HCT116 (cell line): ENCODE results near the gene ST6GALNAC4. TPM values are rescaled to one million over a fixed set of nuclear protein-coding genes. Genes with fewer than 3 reads are reported as not detected.

Experiments
- ATAC-seq: fragments of 200-7000 bp; cut with Tn5 transposase; 2 replicates; pipeline ENCODE4 v1.9.1; 2020; ENCODE audit warnings: mild to moderate bottlenecking, moderate library complexity
- BruUV-seq: library from RNA; stranded (reverse); fragments of 400-500 nt; replicated peaks from 2 replicates; lab custom pipeline; 2021; lab: Mats Ljungman, UMichigan
- CTCF ChIA-PET: fragments of 300-600 bp; sonication (Branson Sonifier 250); formaldehyde crosslinking; loops from one replicate; lab custom pipeline; 2021; ENCODE audit warnings: antibody characterized with exemption; lab: Charles Lee
- POLR2A ChIA-PET: fragments of 300-600, 350-600 bp; sonication (Branson Sonifier 250); formaldehyde crosslinking; loops from one replicate; lab custom pipeline; 2021; ENCODE audit warnings: antibody characterized with exemption; lab: Charles Lee
- RAD21 ChIA-PET, 2 experiments: fragments of 300-600 bp; sonication (Branson Sonifier 250); formaldehyde crosslinking; loops; one replicate each; lab custom pipeline; 2023; ENCODE audit warnings: low total read pairs in 2 of 2; ENCODE audit not compliant: uncharacterized antibody in 2 of 2, unreplicated experiment in 2 of 2, low non-redundant PET in 1 of 2; lab: Charles Lee
- DNase-seq: peaks from one replicate; pipeline ENCODE4 v3.0.0-alpha.2; 2010; ENCODE audit warnings: low read depth, low spot score
- H2AFZ ChIP-seq: fragments of 200-600 bp; shearing (Covaris generic), sonication (generic); 2 replicates; pipeline ENCODE4 v1.6.1; 2017; ENCODE audit warnings: low read depth, mixed run types, mixed read lengths, antibody characterized with exemption, low read length; ENCODE audit not compliant: poor library complexity, severe bottlenecking
- H3K27ac ChIP-seq: 2 replicates; pipeline ENCODE4 v1.5.1; 2012; ENCODE audit warnings: low read depth, low read length
- H3K27me3 ChIP-seq: fragments of 200-600 bp; sonication (generic); 2 replicates; pipeline ENCODE4 v1.6.1; 2016; ENCODE audit warnings: mixed run types, low read length, mixed read lengths; ENCODE audit not compliant: insufficient read depth
- H3K36me3 ChIP-seq, 2 experiments: fragments of 200-500 bp in 1 of 2; fragments of 200-600 bp in 1 of 2; sonication (Bioruptor generic) in 1 of 2; sonication (generic) in 1 of 2; 2 replicates each; pipeline versions ENCODE4 v1.5.1 to v1.6.1; 2014 to 2016; ENCODE audit warnings: low read length in 2 of 2, inconsistent platforms in 1 of 2, mixed read lengths in 1 of 2, mixed run types in 1 of 2; ENCODE audit not compliant: insufficient read depth in 2 of 2, control insufficient read depth in 1 of 2
- H3K4me1 ChIP-seq, 2 experiments: fragments of 200-600 bp in 1 of 2; sonication (generic) in 1 of 2; 2 replicates each; pipeline versions ENCODE4 v1.5.1 to v1.6.1; 2012 to 2017; ENCODE audit warnings: low read length in 2 of 2, inconsistent platforms in 1 of 2, mild to moderate bottlenecking in 1 of 2, mixed read lengths in 1 of 2, mixed run types in 1 of 2, moderate library complexity in 1 of 2; ENCODE audit not compliant: insufficient read depth in 2 of 2, control insufficient read depth in 1 of 2
- H3K4me2 ChIP-seq: fragments of 200-600 bp; sonication (generic); 2 replicates; pipeline ENCODE4 v1.6.1; 2017; ENCODE audit warnings: mixed run types, low read length, mixed read lengths
- H3K4me3 ChIP-seq, 2 experiments: fragments of 200-600 bp in 1 of 2; sonication (generic) in 1 of 2; replicated peaks in 1 of 2; 2 replicates each; pipeline ENCODE4 v1.5.1; 2011 to 2016; ENCODE audit warnings: low read length in 2 of 2, control low read depth in 1 of 2, low read depth in 1 of 2, mild to moderate bottlenecking in 1 of 2, mixed read lengths in 1 of 2, mixed run types in 1 of 2
- H3K79me2 ChIP-seq: fragments of 200-600 bp; sonication (generic); 2 replicates; pipeline ENCODE4 v1.6.1; 2017; ENCODE audit warnings: mild to moderate bottlenecking, mixed run types, low read length, moderate library complexity, mixed read lengths; ENCODE audit not compliant: insufficient read depth
- H3K9ac ChIP-seq: fragments of 200-600 bp; sonication (generic); 2 replicates; pipeline ENCODE4 v1.6.1; 2016; ENCODE audit warnings: low read length, mixed read lengths
- H3K9me2 ChIP-seq: fragments of 200-600 bp; sonication (generic), shearing (Covaris generic); 2 replicates; pipeline ENCODE4 v1.6.1; 2017; ENCODE audit warnings: mixed run types, mild to moderate bottlenecking, moderate library complexity; ENCODE audit not compliant: insufficient read depth
- H3K9me3 ChIP-seq, 2 experiments: fragments of 200-500 bp in 1 of 2; fragments of 200-600 bp in 1 of 2; sonication (Bioruptor generic) in 1 of 2; sonication (generic) in 1 of 2; 2 replicates each; pipeline ENCODE4 v1.6.1; 2014 to 2017; ENCODE audit warnings: low read length in 2 of 2, mixed read lengths in 2 of 2, inconsistent platforms in 1 of 2, low read depth in 1 of 2, mild to moderate bottlenecking in 1 of 2, mixed run types in 1 of 2, moderate library complexity in 1 of 2; ENCODE audit not compliant: control insufficient read depth in 1 of 2, insufficient read depth in 1 of 2
- H4K20me1 ChIP-seq: fragments of 200-600 bp; sonication (generic), shearing (Covaris generic); 2 replicates; pipeline ENCODE4 v1.6.1; 2017; ENCODE audit warnings: mixed run types, mild to moderate bottlenecking, moderate library complexity; ENCODE audit not compliant: insufficient read depth
- CBX3 ChIP-seq: IDR thresholded peaks from 2 replicates; pipeline ENCODE4 v1.6.1; 2012; ENCODE audit warnings: low read depth
- CEBPB ChIP-seq: IDR thresholded peaks from 2 replicates; pipeline ENCODE4 v1.6.1; 2012; ENCODE audit warnings: low read depth
- ELF1 ChIP-seq: IDR thresholded peaks from 2 replicates; pipeline ENCODE4 v1.6.1; 2012; ENCODE audit warnings: low read depth, borderline replicate concordance
- EZH2 ChIP-seq: fragments of 200-600 bp; sonication (generic); IDR thresholded peaks from 2 replicates; pipeline ENCODE4 v1.6.1; 2017; ENCODE audit warnings: antibody characterized with exemption, mixed run types
- EZH2phosphoT487 ChIP-seq: fragments of 200-600 bp; IDR thresholded peaks from 2 replicates; pipeline ENCODE4 v1.6.1; 2018; ENCODE audit warnings: antibody characterized with exemption, borderline replicate concordance
- FOSL1 ChIP-seq: IDR thresholded peaks from 2 replicates; pipeline ENCODE4 v1.6.1; 2012; ENCODE audit warnings: low read depth
- JUND ChIP-seq: IDR thresholded peaks from 2 replicates; pipeline ENCODE4 v1.6.1; 2012
- POLR2A ChIP-seq: IDR thresholded peaks from 2 replicates; pipeline ENCODE4 v1.7.0; 2011; ENCODE audit warnings: borderline replicate concordance; ENCODE audit not compliant: insufficient read depth, insufficient read length; ENCODE audit errors: extremely low read depth
- SP1 ChIP-seq: IDR thresholded peaks from 2 replicates; pipeline ENCODE4 v1.6.1; 2012; ENCODE audit warnings: low read depth
- SRF ChIP-seq: IDR thresholded peaks from 2 replicates; pipeline ENCODE4 v1.6.1; 2012; ENCODE audit warnings: low read depth
- TCF7L2 ChIP-seq: IDR thresholded peaks from 2 replicates; pipeline ENCODE4 v1.7.0; 2011; ENCODE audit warnings: borderline replicate concordance, inconsistent platforms; ENCODE audit not compliant: insufficient read depth, insufficient read length; ENCODE audit errors: extremely low read depth
- YY1 ChIP-seq: IDR thresholded peaks from 2 replicates; pipeline ENCODE4 v1.6.1; 2011; ENCODE audit warnings: low read length, low read depth, moderate library complexity, mild to moderate bottlenecking; ENCODE audit not compliant: insufficient replicate concordance; ENCODE audit errors: extremely low read depth
- ZFX ChIP-seq: fragments of 450-650 bp; IDR thresholded peaks from 2 replicates; pipeline ENCODE4 v1.6.1; 2017
- intact Hi-C: fragments of 100-400 bp; cut with micrococcal nuclease; formaldehyde crosslinking; loops from 2 replicates; pipeline ENCODE4 v1.10.0; 2022
- total RNA-seq: library from RNA; stranded (reverse); gene quantifications from one replicate; pipeline ENCODE4 v1.2.1, GENCODE V29; 2021; ENCODE audit not compliant: unreplicated experiment
- TF ChIP-seq, protein P1 (sequence below): IDR thresholded peaks from 2 replicates; pipeline ENCODE4 v1.6.1; 2012; ENCODE audit warnings: low read depth
- TF ChIP-seq, protein P2 (sequence below): IDR thresholded peaks from 2 replicates; pipeline ENCODE4 v1.6.1; 2012
- TF ChIP-seq, protein P3 (sequence below): IDR thresholded peaks from 2 replicates; pipeline ENCODE4 v1.6.1; 2011; ENCODE audit warnings: mild to moderate bottlenecking, low read length, moderate library complexity; ENCODE audit not compliant: insufficient replicate concordance; ENCODE audit errors: extremely low read depth
- TF ChIP-seq, protein P4 (sequence below): IDR thresholded peaks from 2 replicates; pipeline ENCODE4 v1.6.1; 2012
- TF ChIP-seq, protein P5 (sequence below), 3 experiments: fragments of 200-600 bp in 1 of 3; sonication (generic) in 1 of 3; IDR thresholded peaks in 2 of 3; conservative IDR thresholded peaks in 1 of 3; 2 replicates each; pipeline ENCODE4 v1.5.1; 2012 to 2017; ENCODE audit warnings: low read depth in 2 of 3, low read length in 2 of 3, antibody characterized with exemption in 1 of 3, borderline replicate concordance in 1 of 3, control low read depth in 1 of 3, mild to moderate bottlenecking in 1 of 3, mixed read lengths in 1 of 3, mixed run types in 1 of 3, moderate library complexity in 1 of 3; ENCODE audit not compliant: insufficient read depth in 1 of 3

ST6GALNAC4 gene
- total RNA-seq, 1 experiment from 2014 or later, result 49.4 TPM

DNA sequence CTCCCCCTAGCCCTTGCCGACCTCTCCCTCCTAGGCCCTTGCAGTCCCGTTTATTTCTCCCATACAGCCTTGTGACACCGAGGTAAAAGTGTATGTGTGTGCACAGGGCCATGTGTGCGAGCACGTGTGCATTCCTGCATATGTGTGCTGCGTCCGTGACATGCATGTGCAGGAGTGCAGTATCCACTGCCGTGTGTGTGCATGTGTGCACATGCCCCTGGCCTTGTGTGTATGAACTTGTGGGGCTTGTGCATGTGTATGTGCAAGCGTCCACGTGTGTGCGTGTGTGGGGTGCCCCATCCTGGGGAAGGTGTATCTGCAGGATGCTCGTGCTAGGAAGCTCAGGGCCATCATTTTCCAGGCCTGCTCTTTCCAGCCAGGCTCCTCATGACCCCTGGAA, 46.0 kb downstream of the ST6GALNAC4 start:
- Histone ChIP-seq H4K20me1 (no peaks in the 10 kb centered on the region), H3K9ac (no peak overlapping the region), H3K36me3 (no peaks in the 10 kb centered on the region), H3K4me1 (peaks cover 7 to 29% of the 10 kb centered on the region in 2 experiments; a peak in 3 of 4 replicates), H3K79me2 (no peaks in the 10 kb centered on the region), H3K4me3 (no peak overlapping the region), H3K27ac (no peak overlapping the region), H3K9me2 (no peaks in the 10 kb centered on the region), H3K9me3 (no peaks in the 10 kb centered on the region), H3K27me3 (no peaks in the 10 kb centered on the region), H2AFZ (no peak overlapping the region), H3K4me2 (no peak overlapping the region)
- intact Hi-C loops, result loop anchor here (1.0 kb wide), 1 partner anchor 136 kb away; the partner anchor contains the start of gene TOR2A
- BruUV-seq, result no TSS peak
- TF ChIP-seq, protein P1, sequence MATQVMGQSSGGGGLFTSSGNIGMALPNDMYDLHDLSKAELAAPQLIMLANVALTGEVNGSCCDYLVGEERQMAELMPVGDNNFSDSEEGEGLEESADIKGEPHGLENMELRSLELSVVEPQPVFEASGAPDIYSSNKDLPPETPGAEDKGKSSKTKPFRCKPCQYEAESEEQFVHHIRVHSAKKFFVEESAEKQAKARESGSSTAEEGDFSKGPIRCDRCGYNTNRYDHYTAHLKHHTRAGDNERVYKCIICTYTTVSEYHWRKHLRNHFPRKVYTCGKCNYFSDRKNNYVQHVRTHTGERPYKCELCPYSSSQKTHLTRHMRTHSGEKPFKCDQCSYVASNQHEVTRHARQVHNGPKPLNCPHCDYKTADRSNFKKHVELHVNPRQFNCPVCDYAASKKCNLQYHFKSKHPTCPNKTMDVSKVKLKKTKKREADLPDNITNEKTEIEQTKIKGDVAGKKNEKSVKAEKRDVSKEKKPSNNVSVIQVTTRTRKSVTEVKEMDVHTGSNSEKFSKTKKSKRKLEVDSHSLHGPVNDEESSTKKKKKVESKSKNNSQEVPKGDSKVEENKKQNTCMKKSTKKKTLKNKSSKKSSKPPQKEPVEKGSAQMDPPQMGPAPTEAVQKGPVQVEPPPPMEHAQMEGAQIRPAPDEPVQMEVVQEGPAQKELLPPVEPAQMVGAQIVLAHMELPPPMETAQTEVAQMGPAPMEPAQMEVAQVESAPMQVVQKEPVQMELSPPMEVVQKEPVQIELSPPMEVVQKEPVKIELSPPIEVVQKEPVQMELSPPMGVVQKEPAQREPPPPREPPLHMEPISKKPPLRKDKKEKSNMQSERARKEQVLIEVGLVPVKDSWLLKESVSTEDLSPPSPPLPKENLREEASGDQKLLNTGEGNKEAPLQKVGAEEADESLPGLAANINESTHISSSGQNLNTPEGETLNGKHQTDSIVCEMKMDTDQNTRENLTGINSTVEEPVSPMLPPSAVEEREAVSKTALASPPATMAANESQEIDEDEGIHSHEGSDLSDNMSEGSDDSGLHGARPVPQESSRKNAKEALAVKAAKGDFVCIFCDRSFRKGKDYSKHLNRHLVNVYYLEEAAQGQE, result no peak
- TF ChIP-seq YY1, result no peak
- TF ChIP-seq ZFX, result no peak
- TF ChIP-seq CBX3, result no peak
- TF ChIP-seq, protein P2, sequence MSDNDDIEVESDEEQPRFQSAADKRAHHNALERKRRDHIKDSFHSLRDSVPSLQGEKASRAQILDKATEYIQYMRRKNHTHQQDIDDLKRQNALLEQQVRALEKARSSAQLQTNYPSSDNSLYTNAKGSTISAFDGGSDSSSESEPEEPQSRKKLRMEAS, result no peak
- no peak for TF ChIP-seq FOSL1
- TF ChIP-seq EZH2, result no peak
- TF ChIP-seq, protein P3, sequence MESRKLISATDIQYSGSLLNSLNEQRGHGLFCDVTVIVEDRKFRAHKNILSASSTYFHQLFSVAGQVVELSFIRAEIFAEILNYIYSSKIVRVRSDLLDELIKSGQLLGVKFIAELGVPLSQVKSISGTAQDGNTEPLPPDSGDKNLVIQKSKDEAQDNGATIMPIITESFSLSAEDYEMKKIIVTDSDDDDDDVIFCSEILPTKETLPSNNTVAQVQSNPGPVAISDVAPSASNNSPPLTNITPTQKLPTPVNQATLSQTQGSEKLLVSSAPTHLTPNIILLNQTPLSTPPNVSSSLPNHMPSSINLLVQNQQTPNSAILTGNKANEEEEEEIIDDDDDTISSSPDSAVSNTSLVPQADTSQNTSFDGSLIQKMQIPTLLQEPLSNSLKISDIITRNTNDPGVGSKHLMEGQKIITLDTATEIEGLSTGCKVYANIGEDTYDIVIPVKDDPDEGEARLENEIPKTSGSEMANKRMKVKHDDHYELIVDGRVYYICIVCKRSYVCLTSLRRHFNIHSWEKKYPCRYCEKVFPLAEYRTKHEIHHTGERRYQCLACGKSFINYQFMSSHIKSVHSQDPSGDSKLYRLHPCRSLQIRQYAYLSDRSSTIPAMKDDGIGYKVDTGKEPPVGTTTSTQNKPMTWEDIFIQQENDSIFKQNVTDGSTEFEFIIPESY, result no peak
- no peak for TF ChIP-seq SP1
- TF ChIP-seq TCF7L2, result no peak
- no peak for TF ChIP-seq POLR2A
- TF ChIP-seq ELF1, result no peak
- TF ChIP-seq, protein P4, sequence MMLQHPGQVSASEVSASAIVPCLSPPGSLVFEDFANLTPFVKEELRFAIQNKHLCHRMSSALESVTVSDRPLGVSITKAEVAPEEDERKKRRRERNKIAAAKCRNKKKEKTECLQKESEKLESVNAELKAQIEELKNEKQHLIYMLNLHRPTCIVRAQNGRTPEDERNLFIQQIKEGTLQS, result no peak
- no peak for TF ChIP-seq SRF
- no peak for TF ChIP-seq EZH2phosphoT487
- no peak for TF ChIP-seq CEBPB
- TF ChIP-seq, protein P5, sequence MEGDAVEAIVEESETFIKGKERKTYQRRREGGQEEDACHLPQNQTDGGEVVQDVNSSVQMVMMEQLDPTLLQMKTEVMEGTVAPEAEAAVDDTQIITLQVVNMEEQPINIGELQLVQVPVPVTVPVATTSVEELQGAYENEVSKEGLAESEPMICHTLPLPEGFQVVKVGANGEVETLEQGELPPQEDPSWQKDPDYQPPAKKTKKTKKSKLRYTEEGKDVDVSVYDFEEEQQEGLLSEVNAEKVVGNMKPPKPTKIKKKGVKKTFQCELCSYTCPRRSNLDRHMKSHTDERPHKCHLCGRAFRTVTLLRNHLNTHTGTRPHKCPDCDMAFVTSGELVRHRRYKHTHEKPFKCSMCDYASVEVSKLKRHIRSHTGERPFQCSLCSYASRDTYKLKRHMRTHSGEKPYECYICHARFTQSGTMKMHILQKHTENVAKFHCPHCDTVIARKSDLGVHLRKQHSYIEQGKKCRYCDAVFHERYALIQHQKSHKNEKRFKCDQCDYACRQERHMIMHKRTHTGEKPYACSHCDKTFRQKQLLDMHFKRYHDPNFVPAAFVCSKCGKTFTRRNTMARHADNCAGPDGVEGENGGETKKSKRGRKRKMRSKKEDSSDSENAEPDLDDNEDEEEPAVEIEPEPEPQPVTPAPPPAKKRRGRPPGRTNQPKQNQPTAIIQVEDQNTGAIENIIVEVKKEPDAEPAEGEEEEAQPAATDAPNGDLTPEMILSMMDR (IDR thresholded peaks at IDR 0.05 in 2 of 3, conservative IDR thresholded peaks at IDR 0.05 in 1 of 3; ENCODE audit: borderline replicate concordance in 1 of 3, insufficient read depth in 1 of 3, low read depth in 2 of 3, low read length in 2 of 3), result no peak
- TF ChIP-seq JUND, result no peak
- ChIA-PET POLR2A (interaction anchor here (1.1 kb wide), 1 partner anchor 150 kb away, joined by 3 read pairs; no protein-coding TSS in a partner anchor), CTCF (interaction anchor here (1.4 to 2.5 kb wide), 4 partner anchors 11 to 136 kb away, joined by 4 to 29 read pairs (median 11); partner anchors contain the start of gene TOR2A), RAD21 (no interaction called here)
- ATAC-seq (no peak), DNase-seq (no peak)
